ENCODE results near the gene ITIH3. TPM values are rescaled to one million over a fixed set of nuclear protein-coding genes. Genes with fewer than 3 reads are reported as not detected.

ITIH3 gene
- total RNA-seq, 1 experiment from 2014 or later, result 4.0 TPM

- Histone ChIP-seq H3K4me3 (no peak overlapping the region), H3K27me3 (replicated peaks) (no peaks in the 10 kb centered on the region), H3K9me3 (replicated peaks) (no peaks in the 10 kb centered on the region), H3K27ac (no peak overlapping the region), H3K36me3 (no peaks in the 10 kb centered on the region), H3K4me1 (replicated peaks) (no peaks in the 10 kb centered on the region)
- DNase-seq (ENCODE audit: low read depth in 1 of 2, low spot score in 2 of 2), result no peak
Observed at GRCh38 chr3:52795298-52795900, 803 bp downstream of the ITIH3 start.

- Histone ChIP-seq H3K36me3 (no peaks in the 10 kb centered on the region), H3K27me3 (replicated peaks) (no peaks in the 10 kb centered on the region), H3K9me3 (replicated peaks) (no peaks in the 10 kb centered on the region), H3K4me1 (replicated peaks) (no peaks in the 10 kb centered on the region; the same call in 1 of the 2 replicates), H3K4me3 (no peak overlapping the region), H3K27ac (no peak overlapping the region)
- DNase-seq (ENCODE audit: low read depth in 1 of 2, low spot score in 2 of 2), result no peak
Observed at GRCh38 chr3:52796411-52796810, 1.8 kb downstream of the ITIH3 start.

DNA sequence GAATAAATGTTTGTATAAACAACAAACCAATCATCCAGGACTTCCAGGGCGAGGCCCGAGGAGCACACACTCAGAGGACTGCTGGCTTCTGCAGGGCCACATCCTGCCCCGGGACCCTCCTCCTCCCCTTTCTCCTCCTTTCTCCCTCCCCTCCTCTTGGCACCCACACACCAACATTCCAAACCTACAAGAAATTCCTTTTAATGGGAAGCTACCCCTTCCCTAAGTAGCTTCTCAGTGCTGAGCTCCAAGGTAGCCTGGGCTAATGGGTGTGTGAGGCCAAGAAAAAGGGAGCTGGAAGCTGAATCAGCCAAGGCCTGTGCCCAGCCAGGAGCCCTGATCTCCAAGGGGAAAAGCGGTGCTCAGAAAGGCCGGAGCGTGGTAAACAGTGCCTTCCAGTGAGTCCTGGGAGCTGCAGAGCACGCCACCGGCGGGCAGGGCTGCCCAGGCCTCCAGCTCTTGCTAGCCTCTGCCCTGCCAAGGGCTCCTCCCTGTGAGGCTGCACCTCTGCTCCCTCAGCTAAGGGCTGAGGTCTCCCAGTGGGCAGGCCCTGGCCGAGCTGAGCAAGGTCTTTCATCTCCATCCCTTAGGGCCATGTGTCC is 3.9 kb downstream of the ITIH3 start:
- Histone ChIP-seq H3K4me1 (replicated peaks) (peaks cover 9% of the 10 kb centered on the region), H3K27ac (no peak overlapping the region), H3K27me3 (replicated peaks) (no peaks in the 10 kb centered on the region), H3K4me3 (no peak overlapping the region), H3K36me3 (no peaks in the 10 kb centered on the region), H3K9me3 (replicated peaks) (no peaks in the 10 kb centered on the region)
- DNase-seq (ENCODE audit: low read depth in 1 of 2, low spot score in 2 of 2), result no peak

- H3K4me1 ChIP-seq (replicated peaks), result peaks cover 9% of the 10 kb centered on the region
- no peak for DNase-seq (ENCODE audit: low read depth in 1 of 2, low spot score in 2 of 2)
- no peaks in the 10 kb centered on the region for H3K36me3 ChIP-seq
- no peak overlapping the region for H3K4me3 ChIP-seq
- H3K27me3 ChIP-seq (replicated peaks), result no peaks in the 10 kb centered on the region
- no peaks in the 10 kb centered on the region for H3K9me3 ChIP-seq (replicated peaks)
- no peak overlapping the region for H3K27ac ChIP-seq
Observed at GRCh38 chr3:52798978-52799476, 4.4 kb downstream of the ITIH3 start.

DNA sequence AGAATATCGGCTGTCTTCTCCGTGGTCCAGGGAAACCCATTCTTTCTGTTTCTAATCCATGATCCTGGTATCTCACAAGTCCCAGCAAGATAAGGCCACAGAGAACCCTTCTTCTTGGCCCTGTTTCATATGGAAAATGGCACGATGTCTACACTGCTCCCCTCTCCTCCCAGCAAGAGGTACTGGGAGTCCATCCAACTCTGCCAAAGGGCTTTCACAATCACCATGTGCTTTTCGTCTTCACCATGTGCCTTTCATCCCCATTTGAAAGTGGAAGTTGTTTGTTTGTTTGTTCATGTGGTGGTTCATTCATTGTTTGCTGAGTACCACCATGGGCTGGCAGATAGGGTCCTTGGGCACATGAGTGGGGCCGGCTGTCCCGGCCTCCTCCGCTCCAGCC is 5.5 kb downstream of the ITIH3 start:
- H3K4me1 ChIP-seq (replicated peaks), result peaks cover 9% of the 10 kb centered on the region
- H3K27me3 ChIP-seq (replicated peaks), result no peaks in the 10 kb centered on the region
- H3K36me3 ChIP-seq, result no peaks in the 10 kb centered on the region
- H3K9me3 ChIP-seq (replicated peaks), result no peaks in the 10 kb centered on the region
- DNase-seq (ENCODE audit: low read depth in 1 of 2, low spot score in 2 of 2), result no peak
- no peak overlapping the region for H3K4me3 ChIP-seq
- H3K27ac ChIP-seq, result no peak overlapping the region

GRCh38 chr3:52801839-52802238 is 7.2 kb downstream of the ITIH3 start:
- Histone ChIP-seq H3K27ac (no peak overlapping the region), H3K27me3 (replicated peaks) (no peaks in the 10 kb centered on the region), H3K9me3 (replicated peaks) (no peaks in the 10 kb centered on the region), H3K4me1 (replicated peaks) (peaks cover 9% of the 10 kb centered on the region), H3K4me3 (no peak overlapping the region), H3K36me3 (no peaks in the 10 kb centered on the region)
- peak in 1 of 2 experiments; percentile 7 for DNase-seq (ENCODE audit: low read depth in 1 of 2, low spot score in 2 of 2)

DNA sequence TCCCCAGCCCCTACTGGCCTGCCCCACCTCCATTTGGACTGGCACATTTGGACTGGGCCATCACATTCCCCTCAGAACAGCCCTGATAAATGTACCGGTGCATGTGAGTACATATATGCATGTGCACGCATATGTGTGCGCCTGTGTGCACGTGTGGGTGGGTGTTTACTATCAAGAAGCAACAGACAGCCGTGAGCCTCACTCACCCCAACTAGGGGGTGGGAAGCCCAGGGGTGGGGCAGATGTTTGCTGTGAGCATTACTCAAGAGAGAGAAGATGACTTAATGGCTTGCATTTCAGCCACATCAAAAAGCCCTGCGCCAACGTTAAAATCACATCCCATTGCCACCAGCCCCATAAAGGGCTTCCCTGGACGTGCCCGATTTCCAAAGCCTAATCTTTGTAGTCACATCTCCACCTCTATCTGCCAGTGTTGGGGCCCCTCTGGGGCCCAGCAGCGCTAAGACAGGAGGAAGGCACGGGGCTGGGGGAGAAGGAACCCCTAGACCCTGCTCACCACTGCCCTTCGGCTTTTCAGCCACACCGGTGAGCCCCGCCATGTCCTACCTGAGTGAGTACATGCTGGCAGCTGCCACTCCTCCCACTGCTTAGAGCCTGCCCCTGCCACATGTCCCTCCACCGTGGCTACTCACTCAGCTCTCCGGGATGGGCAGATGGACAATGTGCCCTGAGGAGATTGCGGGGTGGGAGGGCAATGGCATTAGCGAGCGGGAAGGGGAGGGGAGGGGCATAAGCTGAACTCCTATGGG is 10.9 kb downstream of the ITIH3 start:
- Histone ChIP-seq H3K36me3 (no peaks in the 10 kb centered on the region), H3K27ac (no peak overlapping the region), H3K27me3 (replicated peaks) (no peaks in the 10 kb centered on the region), H3K4me1 (replicated peaks) (peaks cover 9% of the 10 kb centered on the region), H3K9me3 (replicated peaks) (no peaks in the 10 kb centered on the region), H3K4me3 (no peak overlapping the region)
- DNase-seq (ENCODE audit: low read depth in 1 of 2, low spot score in 2 of 2), result no peak

DNA sequence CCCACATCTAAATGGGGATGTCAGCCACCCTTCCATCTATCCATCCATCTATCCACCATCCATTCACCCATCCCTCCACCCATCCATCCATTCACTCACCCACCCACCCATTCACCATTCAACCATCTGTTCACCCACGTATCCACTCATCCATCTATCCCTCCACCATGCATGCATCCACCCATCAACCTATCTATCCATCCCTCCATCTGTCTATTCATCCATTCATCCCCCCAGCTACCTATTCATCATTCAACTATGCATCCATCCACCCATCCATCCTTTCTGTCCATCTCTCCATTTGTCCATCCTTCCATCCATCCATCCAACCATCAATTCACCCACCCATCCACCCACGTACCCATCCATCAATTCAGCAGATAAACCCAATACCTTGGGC is 14.6 kb downstream of the ITIH3 start:
- H3K36me3 ChIP-seq, result no peaks in the 10 kb centered on the region
- no peaks in the 10 kb centered on the region for H3K9me3 ChIP-seq (replicated peaks)
- H3K4me3 ChIP-seq, result no peak overlapping the region
- H3K4me1 ChIP-seq (replicated peaks), result no peaks in the 10 kb centered on the region
- no peak for DNase-seq (ENCODE audit: low read depth in 1 of 2, low spot score in 2 of 2)
- no peak overlapping the region for H3K27ac ChIP-seq
- no peaks in the 10 kb centered on the region for H3K27me3 ChIP-seq (replicated peaks)

DNA sequence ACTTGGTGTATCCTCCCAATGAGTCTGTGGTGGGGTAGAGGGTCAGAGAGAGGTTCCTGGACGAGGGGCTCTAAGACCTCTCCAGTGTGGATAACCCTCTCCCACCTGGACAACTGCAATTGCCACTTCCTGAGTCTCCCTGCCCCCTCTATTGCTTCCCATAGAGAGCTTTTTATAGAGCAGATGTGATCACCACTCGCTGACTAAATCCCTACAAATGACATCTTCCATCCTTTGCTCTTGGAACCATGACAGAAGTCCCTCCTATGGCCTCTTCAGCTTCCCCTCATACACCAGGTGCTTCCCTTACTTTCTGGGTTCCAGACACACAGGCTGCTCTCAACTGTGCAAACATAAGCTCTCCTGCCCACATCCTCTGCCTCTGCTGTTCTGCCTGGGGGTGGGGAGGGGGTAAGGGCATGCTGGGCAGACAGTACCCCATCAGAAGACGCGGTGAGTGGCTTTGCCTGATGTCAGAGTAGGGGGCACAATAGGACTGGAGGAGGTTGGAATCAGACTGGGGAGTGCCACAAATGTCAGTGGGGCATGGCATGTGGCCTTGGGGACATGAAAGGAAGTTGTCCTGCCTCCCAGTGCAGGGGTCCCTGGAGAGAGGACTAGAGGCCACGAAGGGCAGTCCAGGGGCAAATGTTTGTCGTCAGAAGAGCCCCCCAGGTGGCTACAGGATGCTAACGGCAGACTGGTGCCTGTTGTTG is 15.2 kb downstream of the ITIH3 start:
- H3K4me1 ChIP-seq (replicated peaks), result no peaks in the 10 kb centered on the region
- H3K9me3 ChIP-seq (replicated peaks), result no peaks in the 10 kb centered on the region
- H3K4me3 ChIP-seq, result no peak overlapping the region
- H3K36me3 ChIP-seq, result no peaks in the 10 kb centered on the region
- no peaks in the 10 kb centered on the region for H3K27me3 ChIP-seq (replicated peaks)
- H3K27ac ChIP-seq, result no peak overlapping the region
- DNase-seq (ENCODE audit: low read depth in 1 of 2, low spot score in 2 of 2), result no peak

GRCh38 chr3:52810923-52811322 is 16.3 kb downstream of the ITIH3 start:
- DNase-seq (ENCODE audit: low read depth in 1 of 2, low spot score in 2 of 2), result no peak
- no peaks in the 10 kb centered on the region for H3K27me3 ChIP-seq (replicated peaks)

GRCh38 chr3:52811452-52812011 is 16.9 kb downstream of the ITIH3 start:
- no peak overlapping the region for H3K27ac ChIP-seq
- no peak for DNase-seq (ENCODE audit: low read depth in 1 of 2, low spot score in 2 of 2)
- no peak overlapping the region for H3K4me3 ChIP-seq
- H3K4me1 ChIP-seq (replicated peaks), result no peaks in the 10 kb centered on the region
- H3K36me3 ChIP-seq, result no peaks in the 10 kb centered on the region
- H3K9me3 ChIP-seq (replicated peaks), result no peaks in the 10 kb centered on the region
- no peaks in the 10 kb centered on the region for H3K27me3 ChIP-seq (replicated peaks)

More at GRCh38 chr3:52810923-52811322, 16.3 kb downstream of the ITIH3 start:
- no peaks in the 10 kb centered on the region for H3K36me3 ChIP-seq
- no peaks in the 10 kb centered on the region for H3K9me3 ChIP-seq (replicated peaks)
- H3K4me3 ChIP-seq, result no peak overlapping the region
- no peak overlapping the region for H3K27ac ChIP-seq
- no peaks in the 10 kb centered on the region for H3K4me1 ChIP-seq (replicated peaks)

DNA sequence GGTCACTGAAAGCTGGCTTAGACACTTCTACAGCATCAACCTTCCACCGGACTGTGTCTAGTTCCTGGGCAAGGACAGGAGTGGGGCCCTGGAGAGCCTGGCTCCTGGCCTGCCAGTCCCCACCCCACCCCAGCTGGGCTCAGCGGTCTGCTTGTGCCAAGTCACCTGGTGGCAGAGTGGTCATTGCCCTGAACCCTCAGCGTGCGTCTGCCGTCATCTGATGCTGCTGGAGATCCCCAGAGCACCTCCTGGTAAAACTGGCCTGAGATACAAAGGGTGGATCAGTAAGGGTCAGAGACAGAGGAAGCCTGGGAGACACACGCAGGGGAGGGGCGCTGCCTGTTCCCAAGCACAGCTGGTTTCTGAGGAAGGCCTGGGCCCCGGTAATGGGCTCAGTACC is 19.2 kb downstream of the ITIH3 start:
- H3K4me3 ChIP-seq, result no peak overlapping the region
- H3K4me1 ChIP-seq (replicated peaks), result no peaks in the 10 kb centered on the region
- no peaks in the 10 kb centered on the region for H3K36me3 ChIP-seq
- H3K9me3 ChIP-seq (replicated peaks), result no peaks in the 10 kb centered on the region
- no peak overlapping the region for H3K27ac ChIP-seq
- no peak for DNase-seq (ENCODE audit: low read depth in 1 of 2, low spot score in 2 of 2)
- H3K27me3 ChIP-seq (replicated peaks), result no peaks in the 10 kb centered on the region

- H3K27me3 ChIP-seq (replicated peaks), result no peaks in the 10 kb centered on the region
- no peaks in the 10 kb centered on the region for H3K9me3 ChIP-seq (replicated peaks)
- no peaks in the 10 kb centered on the region for H3K36me3 ChIP-seq
- H3K4me3 ChIP-seq, result no peak overlapping the region
- no peak for DNase-seq (ENCODE audit: low read depth in 1 of 2, low spot score in 2 of 2)
- no peaks in the 10 kb centered on the region for H3K4me1 ChIP-seq (replicated peaks)
- H3K27ac ChIP-seq, result no peak overlapping the region
Observed at GRCh38 chr3:52816199-52816598, 21.6 kb downstream of the ITIH3 start.
